Transverse colon (tissue), 4 donors: Measurements from ENCODE around the gene GSK3B. TPM values are rescaled to one million over a fixed set of nuclear protein-coding genes. Genes with fewer than 3 reads are reported as not detected.

Experiments used
- DNase-seq: peaks from one replicate; pipeline ENCODE4 v3.0.0-alpha.2; 2019
- H3K27ac ChIP-seq, 4 donors: fragments of 200-600 bp; sonication (generic); 2 replicates each; pipeline ENCODE4 v1.5.1; 2016 to 2018; ENCODE audit warnings: inconsistent platforms in 4 of 4
- H3K27me3 ChIP-seq: fragments of 200-600 bp; sonication (generic); 2 replicates; pipeline ENCODE4 v1.5.1; 2017; ENCODE audit warnings: inconsistent platforms
- H3K36me3 ChIP-seq, 4 donors: fragments of 200-600 bp; sonication (generic); 2 replicates each; pipeline ENCODE4 v1.5.1; 2017 to 2019; ENCODE audit warnings: inconsistent platforms in 4 of 4
- H3K4me1 ChIP-seq, 4 donors: fragments of 200-600 bp; sonication (generic); 2 replicates each; pipeline ENCODE4 v1.5.1; 2017 to 2020; ENCODE audit warnings: inconsistent platforms in 4 of 4
- H3K4me3 ChIP-seq, 4 donors: fragments of 200-600 bp; sonication (generic); 1 replicate in 1 of 4; 2 replicates in 3 of 4; pipeline versions ENCODE4 v1.5.1 to v1.6.1; 2017 to 2019; ENCODE audit warnings: inconsistent platforms in 4 of 4
- H3K9me3 ChIP-seq, 2 donors: fragments of 200-600 bp; sonication (generic); 2 replicates each; pipeline ENCODE4 v1.5.1; 2017 to 2019; ENCODE audit warnings: inconsistent platforms in 2 of 2
- CTCF ChIP-seq, 5 experiments: fragments of 200-600 bp in 3 of 5; fragments of 450-650 bp in 2 of 5; sonication (generic) in 3 of 5; IDR thresholded peaks; 1 replicate in 2 of 5; 2 replicates in 3 of 5; pipeline ENCODE4 v1.5.1; 2016 to 2017; ENCODE audit warnings: antibody characterized with exemption in 5 of 5, inconsistent platforms in 3 of 5, mild to moderate bottlenecking in 2 of 5, moderate library complexity in 1 of 5
- EP300 ChIP-seq: sonication (generic); formaldehyde crosslinking; IDR thresholded peaks from one replicate; pipeline ENCODE4 v1.6.1; 2017; ENCODE audit warnings: antibody characterized with exemption, low read depth
- POLR2A ChIP-seq: fragments of 450-650 bp; IDR thresholded peaks from one replicate; pipeline ENCODE4 v1.6.1; 2016; ENCODE audit warnings: antibody characterized with exemption, mild to moderate bottlenecking, moderate library complexity
- POLR2AphosphoS5 ChIP-seq, 3 donors: sonication (generic); formaldehyde crosslinking; IDR thresholded peaks; one replicate each; pipeline ENCODE4 v1.6.1; 2016; ENCODE audit warnings: antibody characterized with exemption in 3 of 3
- WGBS, 2 donors: methylation state at CpG; one replicate each; pipeline ENCODE4 v1.1.5; 2018; ENCODE audit warnings: low coverage in 1 of 2; 5-methylcytosine and 5-hydroxymethylcytosine counted together
- in situ Hi-C, 4 donors: fragments of 200-750 bp; cut with MboI; loops; one replicate each; pipeline versions ENCODE4 v1.15.0 to v1.15.1; 2017; ENCODE audit warnings: low sequenced_read_pairs in 3 of 4, low pct_ligation_motif_present in 1 of 4, low pct_unique_long_range_greater_than_20kb in 1 of 4
- intact Hi-C: fragments of 100-400 bp; cut with DNase I; formaldehyde crosslinking; loops from one replicate; pipeline ENCODE4 v1.15.1; 2023; ENCODE audit warnings: low total_unique reads
- total RNA-seq, 4 donors: library from RNA; depleted of rRNA; stranded (reverse); fragments of >200 nt; gene quantifications; one replicate each; pipeline ENCODE4 v1.1.0, GENCODE V29; 2016

Gene GSK3B
- total RNA-seq, 4 donors from 2014 or later: 14.7 to 35.9 (median 24.2) TPM

- Histone ChIP-seq H3K27me3 (no peaks in the 10 kb centered on the region), H3K27ac (no peak overlapping the region), H3K36me3 (no peaks in the 10 kb centered on the region), H3K4me3 (no peak overlapping the region), H3K9me3 (no peaks in the 10 kb centered on the region), H3K4me1 (peaks cover 0 to 8% (median under 1%) of the 10 kb centered on the region in 4 donors)
- intact Hi-C loops (no loop called here), in situ Hi-C loops (no loop called here)
- TF ChIP-seq POLR2AphosphoS5 (IDR thresholded peaks at IDR 0.05): no peak
- no peak for TF ChIP-seq EP300
- no peak for TF ChIP-seq POLR2A
- no peak for TF ChIP-seq CTCF (IDR thresholded peaks at IDR 0.05)
- WGBS, 2 donors: 66 to 77% methylated on average over 4 of the region's 4 CpGs
- DNase-seq: no peak
Measured at GRCh38 chr3:119800844-119801243, 293.4 kb downstream of the GSK3B start.

GRCh38 chr3:119796785-119797184 lies 297.5 kb downstream of the GSK3B start:
- H3K27ac ChIP-seq: no peak overlapping the region
- 77% methylated on average over 2 of the region's 2 CpGs; no CpG with 5 or more reads in 1 of the 2 donors for WGBS, 2 donors

GRCh38 chr3:119796368-119796767 lies 297.9 kb downstream of the GSK3B start:
- WGBS, 2 donors: 100% methylated on average over 2 of the region's 2 CpGs

More at GRCh38 chr3:119796785-119797184, 297.5 kb downstream of the GSK3B start:
- H3K27me3 ChIP-seq: no peaks in the 10 kb centered on the region
- intact Hi-C loops (no loop called here), in situ Hi-C loops (no loop called here)
- peaks cover 0 to 20% (median 6%) of the 10 kb centered on the region in 4 donors for H3K4me1 ChIP-seq
- no peaks in the 10 kb centered on the region for H3K9me3 ChIP-seq
- no peaks in the 10 kb centered on the region for H3K36me3 ChIP-seq
- no peak overlapping the region for H3K4me3 ChIP-seq
- TF ChIP-seq EP300: no peak
- no peak for DNase-seq

GRCh38 chr3:119795849-119796248 lies 298.4 kb downstream of the GSK3B start:
- peaks cover 0 to 20% (median 6%) of the 10 kb centered on the region in 4 donors for H3K4me1 ChIP-seq
- 20 to 66% methylated on average over 1 to 3 of the region's 3 CpGs for whole genome bisulfite sequencing, 2 donors
- no peak for DNase-seq
- H3K27me3 ChIP-seq: no peaks in the 10 kb centered on the region
- peak overlapping the region; percentile 53 to 82 (median 69) for H3K27ac ChIP-seq
- no peaks in the 10 kb centered on the region for H3K9me3 ChIP-seq
- TF ChIP-seq CTCF (IDR thresholded peaks at IDR 0.05) (no peak), POLR2AphosphoS5 (IDR thresholded peaks at IDR 0.05) (no peak), EP300 (no peak), POLR2A (no peak)
- intact Hi-C loops (no loop called here), in situ Hi-C loops (no loop called here)
- no peak overlapping the region for H3K4me3 ChIP-seq
- no peaks in the 10 kb centered on the region for H3K36me3 ChIP-seq

More at GRCh38 chr3:119796368-119796767, 297.9 kb downstream of the GSK3B start:
- H3K4me3 ChIP-seq: no peak overlapping the region
- H3K9me3 ChIP-seq: no peaks in the 10 kb centered on the region
- peaks cover 0 to 20% (median 6%) of the 10 kb centered on the region in 4 donors for H3K4me1 ChIP-seq
- no peaks in the 10 kb centered on the region for H3K36me3 ChIP-seq
- no peak for DNase-seq
- H3K27me3 ChIP-seq: no peaks in the 10 kb centered on the region
- no peak for TF ChIP-seq EP300
- no peak for TF ChIP-seq POLR2A
- no peak for TF ChIP-seq POLR2AphosphoS5 (IDR thresholded peaks at IDR 0.05)
- H3K27ac ChIP-seq: peak overlapping the region in 1 of 4 donors; percentile 82
- in situ Hi-C loops: no loop called here
- intact Hi-C loops: no loop called here

GRCh38 chr3:119794971-119795612 lies 299.2 kb downstream of the GSK3B start:
- Histone ChIP-seq H3K27me3 (no peaks in the 10 kb centered on the region), H3K27ac (peak overlapping the region; percentile 53 to 82 (median 69)), H3K36me3 (no peaks in the 10 kb centered on the region), H3K4me1 (peaks cover 0 to 20% (median 6%) of the 10 kb centered on the region in 4 donors), H3K9me3 (no peaks in the 10 kb centered on the region), H3K4me3 (no peak overlapping the region)
- in situ Hi-C loops: no loop called here
- 40 to 51% methylated on average over 2 to 5 of the region's 5 CpGs for WGBS, 2 donors
- no peak for TF ChIP-seq CTCF (IDR thresholded peaks at IDR 0.05)
- TF ChIP-seq EP300: peak; percentile 69
- peak; percentile 56 for TF ChIP-seq POLR2A
- peak in 2 of 3 donors; percentile 73 to 83 for TF ChIP-seq POLR2AphosphoS5 (IDR thresholded peaks at IDR 0.05)
- peak; percentile 82 for DNase-seq
- intact Hi-C loops: no loop called here
